Heart right ventricle (tissue), 16 donors: ENCODE data around the gene MAN1A2. TPM values are rescaled to one million over a fixed set of nuclear protein-coding genes. Genes with fewer than 3 reads are reported as not detected.
A peak's percentile ranks its signal among the peaks of the same experiment; 100 is the strongest.
"Not testable (repeated sequence)": the region's sequence is repeated elsewhere in the genome, so short reads cannot be mapped to it uniquely, and the experiment has no call there.

ENCODE experiments used
- ATAC-seq, 8 donors: fragments of 200-7000 bp; cut with Tn5 transposase; one replicate each; pipeline ENCODE4 v1.9.1; 2020; ENCODE audit warnings: mild to moderate bottlenecking in 8 of 8, moderate library complexity in 8 of 8, moderate number of reproducible peaks in 1 of 8
- DNase-seq, 2 donors: peaks; one replicate each; pipeline ENCODE4 v3.0.0-alpha.2; 2020
- H3K27ac ChIP-seq, 10 donors: fragments of 200-600 bp; sonication (generic) in 2 of 10; one replicate each; pipeline versions ENCODE4 v1.5.0 to v1.8.0; 2020 to 2022; ENCODE audit warnings: mild to moderate bottlenecking in 3 of 10
- H3K27me3 ChIP-seq, 7 donors: fragments of 200-600 bp; one replicate each; pipeline ENCODE4 v1.8.0; 2021 to 2022; ENCODE audit warnings: mild to moderate bottlenecking in 2 of 7
- H3K36me3 ChIP-seq, 9 donors: fragments of 200-600 bp; sonication (generic) in 1 of 9; one replicate each; pipeline versions ENCODE4 v1.5.0 to v1.8.0; 2020 to 2022; ENCODE audit warnings: mild to moderate bottlenecking in 2 of 9
- H3K4me1 ChIP-seq, 9 donors: fragments of 200-600 bp; sonication (generic) in 1 of 9; one replicate each; pipeline versions ENCODE4 v1.5.0 to v1.8.0; 2020 to 2022; ENCODE audit warnings: mild to moderate bottlenecking in 4 of 9
- H3K4me3 ChIP-seq, 10 donors: fragments of 200-600 bp; sonication (generic) in 2 of 10; one replicate each; pipeline versions ENCODE4 v1.5.0 to v1.8.0; 2020 to 2022; ENCODE audit warnings: mild to moderate bottlenecking in 7 of 10, moderate library complexity in 2 of 10
- H3K9me3 ChIP-seq, 11 donors: fragments of 200-600 bp in 10 of 11; sonication (generic) in 2 of 11; one replicate each; pipeline versions ENCODE4 v1.5.0 to v1.8.0; 2013 to 2022; ENCODE audit warnings: mild to moderate bottlenecking in 2 of 11, control low read depth in 1 of 11, moderate library complexity in 1 of 11
- WGBS, 2 donors: extraction: QIAGEN DNeasy Blood & Tissue Kit; methylation state at CpG; one replicate each; pipeline ENCODE4 v1.1.7; 2013; ENCODE audit warnings: inconsistent platforms in 1 of 2; 5-methylcytosine and 5-hydroxymethylcytosine counted together
- intact Hi-C, 10 donors: fragments of 100-400 bp; cut with DNase I; formaldehyde crosslinking; loops; one replicate each; pipeline versions ENCODE4 v1.11.1 to v1.14.2; 2022
- polyA plus RNA-seq, 2 donors: library from polyadenylated mRNA; stranded (reverse); fragments of 200-250 nt; gene quantifications; one replicate each; pipeline ENCODE4 v1.2.3, GENCODE V29; 2013
- total RNA-seq, 10 donors: library from RNA; stranded (reverse); fragmentation: NEBNext Ultra II Directional in 3 of 10; extraction: Animal tissue kit (Norgen Biotek cat#: 25700) in 3 of 10; gene quantifications; one replicate each; pipeline versions ENCODE4 v1.2.1 to v1.2.4, GENCODE V29; 2021 to 2023
- TF ChIP-seq, protein P1 (sequence below), 9 donors: fragments of 200-600 bp; sonication (generic) in 2 of 9; IDR thresholded peaks; one replicate each; pipeline versions ENCODE4 v1.5.0 to v1.8.0; 2021 to 2022; ENCODE audit warnings: antibody characterized with exemption in 9 of 9, mild to moderate bottlenecking in 5 of 9, moderate library complexity in 1 of 9
- donor health status: Arrhythmogenic right ventricular cardiomyopathy.
- donor health status: ischemic (EF 13 %, LVEDD 7.1; RV severe dilation, severe dysfunction).
- donor health status: healthy with polysubstance abuse.
- donor health status: DM: no; HTN: yes; CAD: no.
- donor health status: DM: no; HTN: no; CAD: no.
- donor health status: ischemic (EF 25% LVEDD 6.9; RV normal size, moderate dysfunction).
- donor health status: ischemic (EF 25% LVEDD 5.7; RV mildly dilated, moderate dysfunction).
- donor health status: healthy.
- donor health status: DM: yes; HTN: yes; CAD: no.
- donor health status: Ischemic cardiomyopathy.
- donor health status: ischemic (EF 35%, LVEDD 5.7; RV mildly dilated, moderate dysfunction).
- donor health status: nonischemic (EF 11% LVEDD 7.7; RV severe dilation, severe dysfunction).
- donor health status: DM: yes; HTN: yes; CAD: no.
- donor health status: PGD.
- donor health status: ischemic (EF 29% LVEDD 5.4; RV normal size, mild dysfunction).
- donor health status: nonischemic (EF 23%, LVEDD 6.1; RV moderate dilation, normal function).

The MAN1A2 gene
- total and polyA plus RNA-seq, 12 donors = 5.1 to 37.3 (median 26.0) TPM

DNA sequence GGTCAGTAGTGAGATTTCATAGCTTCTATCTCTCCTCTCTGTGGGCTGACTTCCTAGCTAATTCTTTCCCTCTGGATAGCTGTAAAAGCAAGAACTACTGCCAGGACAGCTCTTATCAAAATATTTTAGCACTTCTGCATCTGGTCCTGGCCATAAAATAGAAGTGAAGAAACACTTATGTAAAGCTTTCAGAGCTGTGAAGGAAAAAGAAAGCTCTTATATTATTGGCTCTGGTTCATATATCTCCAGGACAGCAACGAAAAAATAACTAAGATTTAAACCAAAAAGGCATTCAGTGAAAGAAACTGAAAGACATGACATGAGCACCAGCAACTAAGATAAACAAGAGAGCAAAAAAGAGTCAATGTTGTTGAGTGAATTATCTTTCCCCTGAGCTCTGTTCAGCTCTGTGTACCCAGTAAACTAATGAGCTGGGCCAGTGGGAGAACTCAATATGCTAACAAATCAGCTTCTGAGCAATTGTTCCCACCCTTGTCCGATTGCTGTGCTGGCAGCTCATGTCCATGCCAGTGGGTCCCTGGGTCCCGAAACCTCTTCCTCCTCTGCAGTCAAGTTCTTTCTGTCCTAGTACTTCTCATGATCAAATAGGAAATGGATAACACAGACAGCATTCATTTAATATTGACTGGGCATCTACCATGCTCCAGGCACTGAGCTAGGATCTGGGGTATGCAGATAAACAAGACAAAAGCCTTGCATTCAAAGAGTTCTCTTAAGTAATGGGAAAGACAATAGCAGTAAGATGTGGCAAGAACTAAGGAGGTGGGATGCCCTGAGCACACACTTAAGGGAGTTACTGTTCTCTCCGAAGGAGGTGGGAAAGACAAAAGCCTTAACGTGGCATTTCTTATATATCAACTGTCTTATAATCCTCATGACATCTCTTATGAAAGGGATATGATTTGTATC lies 45.3 kb upstream of the MAN1A2 start:
- Histone ChIP-seq H3K4me3 (peak overlapping the region in 2 of 10 donors; percentile 4 to 19), H3K9me3 (no peaks in the 10 kb centered on the region), H3K4me1 (peaks cover 0 to 23% (median 8%) of the 10 kb centered on the region in 9 donors), H3K27me3 (peaks cover 0 to 6% (median 0%) of the 10 kb centered on the region in 7 donors), H3K36me3 (no peaks in the 10 kb centered on the region), H3K27ac (peak overlapping the region in 7 of 10 donors; percentile 1 to 69 (median 32))
- ATAC-seq (peak; percentile 45 to 91 (median 67)), DNase-seq (no peak)
- 29 to 31% methylated on average over 5 of the region's 5 CpGs for WGBS, 2 donors
- intact Hi-C loops = no loop called here
- TF ChIP-seq, protein P1, sequence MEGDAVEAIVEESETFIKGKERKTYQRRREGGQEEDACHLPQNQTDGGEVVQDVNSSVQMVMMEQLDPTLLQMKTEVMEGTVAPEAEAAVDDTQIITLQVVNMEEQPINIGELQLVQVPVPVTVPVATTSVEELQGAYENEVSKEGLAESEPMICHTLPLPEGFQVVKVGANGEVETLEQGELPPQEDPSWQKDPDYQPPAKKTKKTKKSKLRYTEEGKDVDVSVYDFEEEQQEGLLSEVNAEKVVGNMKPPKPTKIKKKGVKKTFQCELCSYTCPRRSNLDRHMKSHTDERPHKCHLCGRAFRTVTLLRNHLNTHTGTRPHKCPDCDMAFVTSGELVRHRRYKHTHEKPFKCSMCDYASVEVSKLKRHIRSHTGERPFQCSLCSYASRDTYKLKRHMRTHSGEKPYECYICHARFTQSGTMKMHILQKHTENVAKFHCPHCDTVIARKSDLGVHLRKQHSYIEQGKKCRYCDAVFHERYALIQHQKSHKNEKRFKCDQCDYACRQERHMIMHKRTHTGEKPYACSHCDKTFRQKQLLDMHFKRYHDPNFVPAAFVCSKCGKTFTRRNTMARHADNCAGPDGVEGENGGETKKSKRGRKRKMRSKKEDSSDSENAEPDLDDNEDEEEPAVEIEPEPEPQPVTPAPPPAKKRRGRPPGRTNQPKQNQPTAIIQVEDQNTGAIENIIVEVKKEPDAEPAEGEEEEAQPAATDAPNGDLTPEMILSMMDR (IDR thresholded peaks at IDR 0.05) = no peak

DNA sequence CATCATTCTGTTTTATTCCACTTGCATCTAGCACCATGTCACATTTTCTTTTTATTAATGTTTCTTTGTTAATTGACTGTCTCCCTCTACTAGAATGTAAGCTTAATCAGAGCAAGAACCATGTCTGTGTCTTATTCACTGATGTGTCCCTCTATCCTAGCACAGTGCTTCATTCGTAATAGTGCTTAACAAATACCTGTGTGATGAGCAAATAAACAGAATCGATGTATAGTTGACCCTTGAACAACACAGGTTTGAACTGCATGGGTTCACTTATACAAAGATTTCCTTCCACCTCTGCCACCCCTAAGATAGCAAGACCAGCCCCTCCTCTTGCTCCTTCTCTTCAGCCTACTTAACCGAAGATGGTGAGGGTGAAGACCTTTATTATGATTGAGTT lies 42.9 kb upstream of the MAN1A2 start:
- no peaks in the 10 kb centered on the region for H3K36me3 ChIP-seq
- H3K4me1 ChIP-seq = peaks cover 0 to 23% (median 8%) of the 10 kb centered on the region in 9 donors
- no peak overlapping the region for H3K4me3 ChIP-seq
- 70 to 81% methylated on average over 3 of the region's 3 CpGs for WGBS, 2 donors
- H3K27me3 ChIP-seq = peaks cover 0 to 6% (median 0%) of the 10 kb centered on the region in 7 donors
- H3K27ac ChIP-seq = no peak overlapping the region
- TF ChIP-seq, protein P1 (IDR thresholded peaks at IDR 0.05) = no peak
- intact Hi-C loops = no loop called here
- DNase-seq (no peak), ATAC-seq (no peak)
- H3K9me3 ChIP-seq = no peaks in the 10 kb centered on the region

DNA sequence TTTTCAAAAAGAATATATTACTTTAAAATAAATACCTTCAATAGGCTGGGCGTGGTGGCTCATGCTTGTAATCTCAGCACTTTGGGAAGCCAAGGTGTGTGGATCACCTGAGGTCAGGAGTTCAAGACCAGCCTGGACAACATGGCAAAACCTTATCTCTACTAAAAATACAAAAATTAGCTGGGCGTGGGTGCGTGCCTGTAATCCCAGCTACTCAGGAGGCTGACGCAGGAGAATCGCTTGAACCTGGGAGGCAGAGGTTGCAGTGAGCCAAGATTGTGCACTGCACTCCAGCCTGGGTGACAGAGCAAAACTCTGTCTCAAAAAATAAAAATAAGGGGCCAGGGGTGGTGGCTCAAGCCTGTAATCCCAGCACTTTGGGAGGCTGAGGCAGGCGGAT lies 41.2 kb upstream of the MAN1A2 start:
- DNase-seq, H3K4me3 ChIP-seq, H3K27me3 ChIP-seq, H3K27ac ChIP-seq, intact Hi-C loops, H3K9me3 ChIP-seq, H3K36me3 ChIP-seq, ATAC-seq: not testable (repeated sequence)
- H3K4me1 ChIP-seq = peaks cover 0 to 21% (median 8%) of the 10 kb centered on the region in 9 donors
- WGBS, 2 donors = 88 to 94% methylated on average over 6 of the region's 6 CpGs

DNA sequence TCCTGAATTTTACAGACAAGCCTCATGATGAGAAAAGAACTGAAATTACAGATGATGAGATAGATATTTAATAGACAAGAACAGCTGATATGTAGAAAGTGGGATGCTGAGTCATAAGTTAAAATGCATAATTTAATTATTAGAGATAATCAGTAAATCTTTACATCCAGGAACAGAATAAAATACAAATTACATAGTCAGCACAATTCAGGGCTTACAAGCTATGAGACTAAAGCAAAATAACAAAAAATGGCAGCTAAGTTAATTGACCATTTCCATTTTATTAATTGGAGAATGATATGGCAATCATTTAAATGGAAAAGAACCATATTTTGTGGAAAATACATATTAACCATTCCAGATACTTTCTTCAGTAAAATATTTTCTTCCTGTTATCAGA lies 40.2 kb upstream of the MAN1A2 start:
- no peak for DNase-seq
- intact Hi-C loops = no loop called here
- H3K4me1 ChIP-seq = peaks cover 0 to 11% (median 5%) of the 10 kb centered on the region in 9 donors
- peaks cover 0 to 6% (median 0%) of the 10 kb centered on the region in 7 donors for H3K27me3 ChIP-seq
- H3K4me3 ChIP-seq = no peak overlapping the region
- no peaks in the 10 kb centered on the region for H3K9me3 ChIP-seq
- H3K36me3 ChIP-seq = no peaks in the 10 kb centered on the region
- no peak for ATAC-seq
- TF ChIP-seq, protein P1 (IDR thresholded peaks at IDR 0.05) = no peak
- no peak overlapping the region for H3K27ac ChIP-seq
